ENCODE measurements around the gene TBC1D22A.

DNA sequence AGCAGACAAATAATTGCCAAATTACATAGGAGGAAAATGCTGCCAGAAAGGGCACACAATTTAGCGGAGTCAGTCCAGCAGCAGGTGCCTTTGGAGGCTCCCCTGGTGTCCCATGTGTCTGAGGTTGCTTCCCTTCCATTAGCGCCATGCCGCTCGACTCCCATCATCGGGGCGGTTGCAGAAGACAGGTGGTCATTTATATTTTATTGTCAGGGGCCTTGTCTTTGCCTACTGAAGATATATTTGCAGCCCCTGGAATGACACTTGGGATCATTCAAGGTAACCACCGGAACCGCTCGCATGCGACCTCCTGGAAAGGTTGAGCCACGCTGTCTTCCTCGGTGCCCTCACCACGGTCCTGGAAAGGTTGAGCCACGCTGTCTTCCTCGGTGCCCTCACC lies 298.3 kb downstream of the TBC1D22A start:
- TF ChIP-seq, protein P1, sequence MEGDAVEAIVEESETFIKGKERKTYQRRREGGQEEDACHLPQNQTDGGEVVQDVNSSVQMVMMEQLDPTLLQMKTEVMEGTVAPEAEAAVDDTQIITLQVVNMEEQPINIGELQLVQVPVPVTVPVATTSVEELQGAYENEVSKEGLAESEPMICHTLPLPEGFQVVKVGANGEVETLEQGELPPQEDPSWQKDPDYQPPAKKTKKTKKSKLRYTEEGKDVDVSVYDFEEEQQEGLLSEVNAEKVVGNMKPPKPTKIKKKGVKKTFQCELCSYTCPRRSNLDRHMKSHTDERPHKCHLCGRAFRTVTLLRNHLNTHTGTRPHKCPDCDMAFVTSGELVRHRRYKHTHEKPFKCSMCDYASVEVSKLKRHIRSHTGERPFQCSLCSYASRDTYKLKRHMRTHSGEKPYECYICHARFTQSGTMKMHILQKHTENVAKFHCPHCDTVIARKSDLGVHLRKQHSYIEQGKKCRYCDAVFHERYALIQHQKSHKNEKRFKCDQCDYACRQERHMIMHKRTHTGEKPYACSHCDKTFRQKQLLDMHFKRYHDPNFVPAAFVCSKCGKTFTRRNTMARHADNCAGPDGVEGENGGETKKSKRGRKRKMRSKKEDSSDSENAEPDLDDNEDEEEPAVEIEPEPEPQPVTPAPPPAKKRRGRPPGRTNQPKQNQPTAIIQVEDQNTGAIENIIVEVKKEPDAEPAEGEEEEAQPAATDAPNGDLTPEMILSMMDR (IDR thresholded peaks at IDR 0.05), result no peak
- no peak for TF ChIP-seq EP300 (IDR thresholded peaks at IDR 0.05)
- no peak for TF ChIP-seq POLR2AphosphoS5 (IDR thresholded peaks at IDR 0.05)

Measured in upper lobe of left lung (tissue), 4 donors.